Endothelial cell of umbilical vein (primary cell): ENCODE data around the gene CACNG4. TPM values are rescaled to one million over a fixed set of nuclear protein-coding genes. Genes with fewer than 3 reads are reported as not detected.

Experiments
- BruUV-seq: library from RNA; stranded (reverse); fragments of 400-500 nt; replicated peaks from 2 replicates; lab custom pipeline; 2021; lab: Mats Ljungman, UMichigan
- CTCF ChIA-PET: fragments of 300-600, 350-600 bp; sonication (Branson Sonifier 250); formaldehyde crosslinking; loops from one replicate; lab custom pipeline; 2021; ENCODE audit warnings: antibody characterized with exemption, inconsistent platforms; lab: Charles Lee
- POLR2A ChIA-PET: fragments of 300-600, 350-600 bp; sonication (Branson Sonifier 250); formaldehyde crosslinking; loops from one replicate; lab custom pipeline; 2021; ENCODE audit warnings: antibody characterized with exemption, inconsistent platforms; lab: Charles Lee
- DNase-seq: peaks from one replicate; pipeline ENCODE4 v3.0.0-alpha.2; 2011; ENCODE audit warnings: low read depth, low spot score
- FAIRE-seq: peaks from 2 replicates; lab custom pipeline; 2011; peaks lifted over from hg19 to GRCh38; lab: Jason Lieb, UNC
- H2AFZ ChIP-seq: 2 replicates; pipeline ENCODE4 v1.6.0; 2012; ENCODE audit warnings: low read depth, low read length, control low read depth, inconsistent platforms
- H3K27ac ChIP-seq: 2 replicates; pipeline ENCODE4 v1.5.1; 2011; ENCODE audit warnings: low read depth, mild to moderate bottlenecking, control low read depth, low read length, moderate library complexity; ENCODE audit not compliant: insufficient read depth
- H3K27me3 ChIP-seq, 2 experiments: 2 replicates each; pipeline versions ENCODE4 v1.6.0 to v1.6.1; 2011; ENCODE audit warnings: low read length in 2 of 2, mixed read lengths in 1 of 2; ENCODE audit not compliant: control insufficient read depth in 2 of 2, insufficient read depth in 2 of 2
- H3K36me3 ChIP-seq, 2 experiments: 2 replicates in 1 of 2; 3 replicates in 1 of 2; pipeline ENCODE4 v1.5.1; 2011; ENCODE audit warnings: low read length in 2 of 2, mild to moderate bottlenecking in 1 of 2, moderate library complexity in 1 of 2; ENCODE audit not compliant: control insufficient read depth in 2 of 2, insufficient read depth in 2 of 2; ENCODE audit errors: extremely low read depth in 1 of 2
- H3K4me1 ChIP-seq: 3 replicates; pipeline ENCODE4 v1.5.1; 2011; ENCODE audit warnings: mild to moderate bottlenecking, low read length; ENCODE audit not compliant: control insufficient read depth, insufficient read depth; ENCODE audit errors: extremely low read depth
- H3K4me2 ChIP-seq: 2 replicates; pipeline ENCODE4 v1.6.1; 2011; ENCODE audit warnings: low read length, control low read depth, mixed read lengths; ENCODE audit not compliant: insufficient read depth
- H3K4me3 ChIP-seq, 3 experiments: fragments of 200-600 bp in 1 of 3; sonication (generic), shearing (Covaris generic) in 1 of 3; replicated peaks in 1 of 3; 2 replicates each; pipeline ENCODE4 v1.5.1; 2011 to 2016; ENCODE audit warnings: control low read depth in 3 of 3, low read length in 3 of 3, mild to moderate bottlenecking in 2 of 3, inconsistent platforms in 1 of 3, low read depth in 1 of 3, moderate library complexity in 1 of 3; ENCODE audit not compliant: insufficient read depth in 1 of 3
- H3K79me2 ChIP-seq: 2 replicates; pipeline ENCODE4 v1.6.0; 2012; ENCODE audit warnings: low read length, inconsistent platforms; ENCODE audit not compliant: control insufficient read depth, insufficient read depth
- H3K9ac ChIP-seq: replicated peaks from 2 replicates; pipeline ENCODE3; 2011; ENCODE audit warnings: low read length, control low read depth; ENCODE audit not compliant: insufficient read depth; ENCODE audit errors: extremely low read depth
- H3K9me1 ChIP-seq: replicated peaks from 3 replicates; pipeline ENCODE4 v1.6.0; 2011; ENCODE audit warnings: mild to moderate bottlenecking, low read length; ENCODE audit not compliant: control insufficient read depth, insufficient read depth; ENCODE audit errors: extremely low read depth
- H3K9me3 ChIP-seq: replicated peaks from 2 replicates; pipeline ENCODE4 v1.5.1; 2012; ENCODE audit warnings: low read length, inconsistent platforms; ENCODE audit not compliant: control insufficient read depth, insufficient read depth
- H4K20me1 ChIP-seq: replicated peaks from 2 replicates; pipeline ENCODE3; 2011; ENCODE audit warnings: mild to moderate bottlenecking, low read length; ENCODE audit not compliant: control insufficient read depth, insufficient read depth; ENCODE audit errors: extremely low read depth
- EZH2 ChIP-seq: IDR thresholded peaks from 2 replicates; pipeline ENCODE4 v1.6.1; 2012; ENCODE audit warnings: borderline replicate concordance, low read depth, mild to moderate bottlenecking, moderate library complexity, low read length, inconsistent platforms; ENCODE audit not compliant: severe bottlenecking
- FOS ChIP-seq: IDR thresholded peaks from 2 replicates; pipeline ENCODE4 v1.6.1; 2011; ENCODE audit warnings: mild to moderate bottlenecking, low read length, moderate library complexity, borderline replicate concordance; ENCODE audit not compliant: insufficient read depth
- GATA2 ChIP-seq: IDR thresholded peaks from 2 replicates; pipeline ENCODE4 v1.7.0; 2011; ENCODE audit warnings: low read depth, mild to moderate bottlenecking, moderate library complexity, mixed read lengths, low read length; ENCODE audit not compliant: insufficient read length, insufficient read depth
- JUN ChIP-seq: IDR thresholded peaks from 2 replicates; pipeline ENCODE4 v1.6.1; 2011; ENCODE audit warnings: borderline replicate concordance, low read depth; ENCODE audit not compliant: insufficient read length, insufficient read depth
- MAX ChIP-seq: IDR thresholded peaks from 2 replicates; pipeline ENCODE4 v1.6.1; 2011; ENCODE audit not compliant: insufficient read depth, insufficient read length
- MYC ChIP-seq: IDR thresholded peaks from one replicate; pipeline ENCODE4 v1.6.1; 2011; ENCODE audit warnings: mild to moderate bottlenecking, low read depth, low read length
- POLR2A ChIP-seq: IDR thresholded peaks from 2 replicates; pipeline ENCODE4 v1.6.1; 2012; ENCODE audit warnings: low read depth, mild to moderate bottlenecking, control low read depth, low read length
- POLR2AphosphoS5 ChIP-seq: IDR thresholded peaks from 2 replicates; pipeline ENCODE4 v1.6.1; 2012; ENCODE audit warnings: low read depth, mild to moderate bottlenecking, control low read depth, low read length, moderate library complexity; ENCODE audit not compliant: insufficient read depth
- dilution Hi-C: fragments of 300-500 bp; cut with MboI; formaldehyde crosslinking; loops from one replicate; pipeline ENCODE4 v1.15.0; 2019; ENCODE audit warnings: low sequenced_read_pairs; ENCODE audit not compliant: extremely low pct_ligation_motif_present
- intact Hi-C: fragments of 100-400 bp; cut with micrococcal nuclease; formaldehyde crosslinking; loops from one replicate; pipeline ENCODE4 v1.10.0; 2022
- polyA plus RNA-seq, 4 experiments: library from polyadenylated mRNA; depleted of rRNA in 3 of 4; stranded (reverse) in 3 of 4; unstranded in 1 of 4; fragments of >200 nt; gene quantifications; 2 replicates each; pipeline versions ENCODE4 v1.2.1 to v1.2.3, GENCODE V29; 2011 to 2012; ENCODE audit warnings: missing spikeins in 1 of 4
- total RNA-seq: library from RNA; stranded (reverse); gene quantifications from 2 replicates; pipeline ENCODE4 v1.2.3, GENCODE V29; 2021
- TF ChIP-seq, protein P1 (sequence below), 2 donors: IDR thresholded peaks; 1 replicate in 1 of 2; 2 replicates in 1 of 2; pipeline ENCODE4 v1.5.1; 2011; ENCODE audit warnings: low read length in 2 of 2, mild to moderate bottlenecking in 2 of 2, moderate library complexity in 2 of 2, control low read depth in 1 of 2, inconsistent platforms in 1 of 2, low read depth in 1 of 2; ENCODE audit not compliant: insufficient read depth in 1 of 2; ENCODE audit errors: extremely low read depth in 1 of 2

CACNG4 gene
- total and polyA plus RNA-seq, 2 donors (not counting 3 experiments of a cell fraction or from before 2014, with no cell fraction given): not detected

GRCh38 chr17:67020293-67020766 lies 55.8 kb downstream of the CACNG4 start:
- Histone ChIP-seq H3K27ac (no peak overlapping the region), H3K36me3 (no peaks in the 10 kb centered on the region), H3K9me1 (no peaks in the 10 kb centered on the region), H3K9ac (no peak overlapping the region), H3K9me3 (no peaks in the 10 kb centered on the region), H3K27me3 (no peaks in the 10 kb centered on the region), H4K20me1 (no peaks in the 10 kb centered on the region), H2AFZ (no peak overlapping the region), H3K4me2 (no peak overlapping the region), H3K4me3 (no peak overlapping the region), H3K4me1 (no peaks in the 10 kb centered on the region), H3K79me2 (no peaks in the 10 kb centered on the region)
- FAIRE-seq: no peak
- no peak for DNase-seq
- BruUV-seq: no TSS peak
- dilution Hi-C loops (no loop called here), intact Hi-C loops (no loop called here)
- ChIA-PET POLR2A (no interaction called here), CTCF (interaction anchor here (1.0 to 1.6 kb wide), 3 partner anchors 11 to 17 kb away, joined by 3 to 4 read pairs (median 4); no protein-coding TSS in a partner anchor)
- TF ChIP-seq GATA2 (no peak), EZH2 (no peak), MAX (no peak), POLR2AphosphoS5 (no peak), JUN (no peak), FOS (no peak), POLR2A (no peak), MYC (no peak)
- TF ChIP-seq, protein P1, sequence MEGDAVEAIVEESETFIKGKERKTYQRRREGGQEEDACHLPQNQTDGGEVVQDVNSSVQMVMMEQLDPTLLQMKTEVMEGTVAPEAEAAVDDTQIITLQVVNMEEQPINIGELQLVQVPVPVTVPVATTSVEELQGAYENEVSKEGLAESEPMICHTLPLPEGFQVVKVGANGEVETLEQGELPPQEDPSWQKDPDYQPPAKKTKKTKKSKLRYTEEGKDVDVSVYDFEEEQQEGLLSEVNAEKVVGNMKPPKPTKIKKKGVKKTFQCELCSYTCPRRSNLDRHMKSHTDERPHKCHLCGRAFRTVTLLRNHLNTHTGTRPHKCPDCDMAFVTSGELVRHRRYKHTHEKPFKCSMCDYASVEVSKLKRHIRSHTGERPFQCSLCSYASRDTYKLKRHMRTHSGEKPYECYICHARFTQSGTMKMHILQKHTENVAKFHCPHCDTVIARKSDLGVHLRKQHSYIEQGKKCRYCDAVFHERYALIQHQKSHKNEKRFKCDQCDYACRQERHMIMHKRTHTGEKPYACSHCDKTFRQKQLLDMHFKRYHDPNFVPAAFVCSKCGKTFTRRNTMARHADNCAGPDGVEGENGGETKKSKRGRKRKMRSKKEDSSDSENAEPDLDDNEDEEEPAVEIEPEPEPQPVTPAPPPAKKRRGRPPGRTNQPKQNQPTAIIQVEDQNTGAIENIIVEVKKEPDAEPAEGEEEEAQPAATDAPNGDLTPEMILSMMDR (IDR thresholded peaks at IDR 0.05; ENCODE audit: extremely low read depth in 1 of 2, insufficient read depth in 1 of 2, low read depth in 1 of 2, low read length in 2 of 2): no peak
